Measurements from ENCODE around the gene PITPNC1. TPM values are rescaled to one million over a fixed set of nuclear protein-coding genes. Genes with fewer than 3 reads are reported as not detected.
"Not testable (repeated sequence)": the region's sequence is repeated elsewhere in the genome, so short reads cannot be mapped to it uniquely, and the experiment has no call there.

The PITPNC1 gene
- total RNA-seq, 1 donor from 2014 or later = 18.4 TPM

- no peak for DNase-seq (ENCODE audit: low read depth)
- no peak for TF ChIP-seq CTCF (conservative IDR thresholded peaks at IDR 0.05; ENCODE audit: low read depth, low read length)
- peak overlapping the region; percentile 40 for H3K4me3 ChIP-seq (ENCODE audit: low read depth, low read length)
Observed at GRCh38 chr17:67573987-67574657, 197.0 kb downstream of the PITPNC1 start.

- TF ChIP-seq CTCF (conservative IDR thresholded peaks at IDR 0.05; ENCODE audit: low read depth, low read length) = no peak
- no peak for DNase-seq (ENCODE audit: low read depth)
- peak overlapping the region; percentile 40 for H3K4me3 ChIP-seq (ENCODE audit: low read depth, low read length)
Observed at GRCh38 chr17:67574658-67575293, 197.7 kb downstream of the PITPNC1 start.

GRCh38 chr17:67575325-67575724 is 198.2 kb downstream of the PITPNC1 start:
- peak overlapping the region; percentile 40 for H3K4me3 ChIP-seq (ENCODE audit: low read depth, low read length)
- peak; percentile 48 for TF ChIP-seq CTCF (conservative IDR thresholded peaks at IDR 0.05; ENCODE audit: low read depth, low read length)
- peak; percentile 62 for DNase-seq (ENCODE audit: low read depth)

DNA sequence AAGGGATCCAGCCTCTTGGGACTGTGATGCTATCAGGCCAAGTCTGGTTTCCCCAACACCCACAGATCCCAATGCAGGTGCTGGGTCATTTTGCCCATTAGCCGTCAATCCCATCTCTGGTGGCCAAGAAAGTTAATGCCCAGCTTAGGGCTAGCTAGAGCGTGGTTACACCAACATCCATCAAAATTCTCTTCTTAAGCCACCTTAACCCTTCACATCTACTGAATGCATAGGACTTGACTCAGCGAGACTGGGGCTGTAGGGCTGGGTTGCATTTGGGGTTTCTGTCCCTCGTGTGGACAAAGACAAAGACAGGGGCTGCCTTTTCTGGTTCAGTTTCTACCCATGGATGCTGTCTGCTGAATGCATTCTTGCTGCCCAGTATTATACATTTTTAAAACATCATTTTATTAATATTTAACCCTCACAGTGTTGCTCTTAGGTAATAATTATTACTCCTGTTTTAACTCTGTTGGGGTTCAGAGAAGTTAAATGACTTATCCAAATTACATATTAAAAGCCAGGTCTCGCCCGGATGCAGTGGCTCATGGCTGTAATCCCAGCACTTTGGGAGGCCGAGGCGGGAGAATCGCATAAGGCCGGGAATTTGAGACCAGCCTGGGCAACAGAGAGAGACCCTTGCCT is 199.5 kb downstream of the PITPNC1 start:
- no peak overlapping the region for H3K4me3 ChIP-seq (ENCODE audit: low read depth, low read length)
- TF ChIP-seq CTCF (conservative IDR thresholded peaks at IDR 0.05; ENCODE audit: low read depth, low read length) = no peak
- DNase-seq (ENCODE audit: low read depth) = no peak

GRCh38 chr17:67577429-67578141 is 200.5 kb downstream of the PITPNC1 start:
- DNase-seq (ENCODE audit: low read depth) = no peak
- no peak overlapping the region for H3K4me3 ChIP-seq (ENCODE audit: low read depth, low read length)
- TF ChIP-seq CTCF (conservative IDR thresholded peaks at IDR 0.05; ENCODE audit: low read depth, low read length) = no peak

GRCh38 chr17:67578142-67578457 is 201.0 kb downstream of the PITPNC1 start:
- no peak overlapping the region for H3K4me3 ChIP-seq (ENCODE audit: low read depth, low read length)
- TF ChIP-seq CTCF (conservative IDR thresholded peaks at IDR 0.05; ENCODE audit: low read depth, low read length) = no peak
- DNase-seq (ENCODE audit: low read depth) = no peak

DNA sequence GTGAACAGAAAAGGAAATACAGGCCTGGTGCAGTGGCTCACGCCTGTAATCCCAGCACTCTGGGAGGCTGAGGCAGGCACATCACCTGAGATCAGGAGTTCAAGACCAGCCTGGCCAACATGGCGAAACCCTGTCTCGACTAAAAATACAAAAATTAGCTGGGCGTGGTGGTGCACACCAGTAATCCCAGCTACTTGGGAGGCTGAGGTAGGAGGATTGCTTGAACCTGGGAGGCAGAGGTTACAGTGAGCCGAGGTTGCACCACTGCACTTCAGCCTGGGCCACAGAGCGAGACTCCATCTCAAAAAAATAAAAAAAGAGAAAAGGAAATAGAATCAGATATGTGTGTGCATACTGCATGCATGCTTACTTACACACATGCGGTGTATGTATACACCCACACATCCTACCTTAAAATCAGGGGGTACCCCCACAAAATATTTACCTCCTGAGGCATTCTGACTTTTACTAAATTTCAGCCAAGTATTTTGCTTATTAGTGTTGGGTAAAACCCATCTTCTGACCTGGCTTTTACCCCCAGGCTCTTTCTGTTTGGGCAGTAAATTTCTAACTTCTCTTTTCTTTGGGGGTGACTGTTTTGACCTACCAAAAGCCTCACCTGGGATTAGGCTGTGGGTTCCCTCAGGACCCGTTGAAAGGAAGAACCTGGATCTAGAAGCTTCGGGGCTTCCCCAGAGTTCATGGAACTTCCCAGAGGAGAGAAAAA is 201.8 kb downstream of the PITPNC1 start:
- not testable (repeated sequence) for H3K4me3 ChIP-seq (ENCODE audit: low read depth, low read length); DNase-seq (ENCODE audit: low read depth)
